D341Med (cell line): ENCODE results near the gene LSAMP.

Source experiments
- DNase-seq: peaks from one replicate; pipeline ENCODE4 v3.0.0; 2012; ENCODE audit warnings: low spot score

Gene LSAMP

GRCh38 chr3:116429479-116430269 lies 15.6 kb downstream of the LSAMP start:
- DNase-seq, result no peak

GRCh38 chr3:116426036-116426435 lies 19.3 kb downstream of the LSAMP start:
- DNase-seq, result no peak

- no peak for DNase-seq
Measured at GRCh38 chr3:116425126-116425525, 20.2 kb downstream of the LSAMP start.

- no peak for DNase-seq
Measured at GRCh38 chr3:116423945-116424344, 21.3 kb downstream of the LSAMP start.

- DNase-seq, result no peak
Measured at GRCh38 chr3:116423374-116423773, 21.9 kb downstream of the LSAMP start.

- DNase-seq, result no peak
Measured at GRCh38 chr3:116417151-116417550, 28.1 kb downstream of the LSAMP start.

GRCh38 chr3:116413319-116413718 lies 32.0 kb downstream of the LSAMP start:
- no peak for DNase-seq

GRCh38 chr3:116408473-116408872 lies 36.8 kb downstream of the LSAMP start:
- no peak for DNase-seq

- no peak for DNase-seq
Measured at GRCh38 chr3:116405231-116405630, 40.1 kb downstream of the LSAMP start.

- DNase-seq, result no peak
Measured at GRCh38 chr3:116399701-116400226, 45.5 kb downstream of the LSAMP start.

GRCh38 chr3:116394365-116394764 lies 50.9 kb downstream of the LSAMP start:
- DNase-seq, result no peak

- DNase-seq, result no peak
Measured at GRCh38 chr3:116393199-116393598, 52.1 kb downstream of the LSAMP start.

- no peak for DNase-seq
Measured at GRCh38 chr3:116392291-116392690, 53.0 kb downstream of the LSAMP start.

GRCh38 chr3:116391296-116392201 lies 53.7 kb downstream of the LSAMP start:
- DNase-seq, result no peak

- DNase-seq, result no peak
Measured at GRCh38 chr3:116390318-116390717, 55.0 kb downstream of the LSAMP start.

GRCh38 chr3:116388867-116389385 lies 56.4 kb downstream of the LSAMP start:
- DNase-seq, result no peak

- DNase-seq, result no peak
Measured at GRCh38 chr3:116386168-116386567, 59.1 kb downstream of the LSAMP start.

- DNase-seq, result no peak
Measured at GRCh38 chr3:116384717-116385116, 60.6 kb downstream of the LSAMP start.

GRCh38 chr3:116378077-116378476 lies 67.2 kb downstream of the LSAMP start:
- no peak for DNase-seq

- DNase-seq, result no peak
Measured at GRCh38 chr3:116374901-116375300, 70.4 kb downstream of the LSAMP start.

GRCh38 chr3:116367761-116368395 lies 77.4 kb downstream of the LSAMP start:
- DNase-seq, result no peak

GRCh38 chr3:116356056-116356455 lies 89.2 kb downstream of the LSAMP start:
- no peak for DNase-seq
